ENCODE results near the gene CCNB1. TPM values are rescaled to one million over a fixed set of nuclear protein-coding genes. Genes with fewer than 3 reads are reported as not detected.

Gene CCNB1
- 26.3 TPM for total RNA-seq

GRCh38 chr5:69166686-69167492 lies at the start of gene CCNB1:
Gene CCNB1 (plus strand): TSS chr5:69167150. CDS start chr5:69167263, 113 bp downstream.

GRCh38 chr5:69189162-69190086 lies 22.5 kb downstream of the CCNB1 start, which contains the start of gene CENPH:
Gene CENPH (plus strand): TSS chr5:69189583. CDS start chr5:69189635, 52 bp downstream.

Other genes starting within 250 kb of the CCNB1 start
- gene SLC30A5, start 73.1 kb upstream of the CCNB1 start, total RNA-seq = 54.6 TPM
- gene CENPH, start 22.4 kb downstream of the CCNB1 start, total RNA-seq = 9.8 TPM
- gene CDK7, start 67.7 kb downstream of the CCNB1 start, total RNA-seq = 25.2 TPM
- 12.9 TPM for gene CCDC125, start 165.7 kb downstream of the CCNB1 start, total RNA-seq
- gene AK6, start 202.4 kb downstream of the CCNB1 start, total RNA-seq = 22.2 TPM
- 38.5 TPM for gene TAF9, start 202.4 kb downstream of the CCNB1 start, total RNA-seq
- 36.0 TPM for gene RAD17, start 202.7 kb downstream of the CCNB1 start, total RNA-seq
- gene MARVELD2, start 248.0 kb downstream of the CCNB1 start, total RNA-seq = 4.1 TPM